ENCODE measurements around the gene ZNF594. TPM values are rescaled to one million over a fixed set of nuclear protein-coding genes. Genes with fewer than 3 reads are reported as not detected.
"Not testable (repeated sequence)": the region's sequence is repeated elsewhere in the genome, so short reads cannot be mapped to it uniquely, and the experiment has no call there.

Gene ZNF594
- total RNA-seq, 1 donor from 2014 or later, result 19.5 TPM

- peaks cover 40% of the 10 kb centered on the region for H3F3A ChIP-seq (ENCODE audit: low read depth)
- TF ChIP-seq CTCF (IDR thresholded peaks at IDR 0.05), result no peak
- TF ChIP-seq EZH2 (IDR thresholded peaks at IDR 0.05), result no peak
- no peak for TF ChIP-seq EZH2phosphoT487 (IDR thresholded peaks at IDR 0.05)
- H3K27ac Mint-ChIP-seq, result no peak overlapping the region
- H3K4me1 ChIP-seq, result no peaks in the 10 kb centered on the region
- no peak overlapping the region for H3K4me3 Mint-ChIP-seq
- no peak overlapping the region for H3K4me2 ChIP-seq
- no peaks in the 10 kb centered on the region for H4K20me1 ChIP-seq (ENCODE audit: low read depth)
- peaks cover 68% of the 10 kb centered on the region for H3K36me3 Mint-ChIP-seq
- no peak overlapping the region for H3K27ac ChIP-seq
- H3K4me1 Mint-ChIP-seq, result no peaks in the 10 kb centered on the region
- no peaks in the 10 kb centered on the region for H3K79me2 ChIP-seq (ENCODE audit: low read depth)
- H3K27me3 ChIP-seq, result no peaks in the 10 kb centered on the region
- H3K9me3 ChIP-seq (ENCODE audit: low read depth), result peaks cover 95% of the 10 kb centered on the region
- no peak for DNase-seq (ENCODE audit: low spot score)
- H3K9me3 Mint-ChIP-seq, result peaks cover 91% of the 10 kb centered on the region
- H3K9ac ChIP-seq, result no peak overlapping the region
- peaks cover 21% of the 10 kb centered on the region for H3K27me3 Mint-ChIP-seq (ENCODE audit: insufficient read depth, low read depth)
- H3K4me3 ChIP-seq, result no peak overlapping the region
- H2AFZ ChIP-seq (replicated peaks), result no peak overlapping the region
- H3K36me3 ChIP-seq, result peaks cover 58% of the 10 kb centered on the region
Measured at GRCh38 chr17:5182597-5183409, 8.9 kb downstream of the ZNF594 start.

- H3K4me1 ChIP-seq, result no peaks in the 10 kb centered on the region
- Mint-ChIP-seq H3K36me3 (peaks cover 63% of the 10 kb centered on the region), H3K27ac (no peak overlapping the region), H3K4me1 (no peaks in the 10 kb centered on the region), H3K4me3 (no peak overlapping the region), H3K9me3 (peaks cover 89% of the 10 kb centered on the region), H3K27me3 (ENCODE audit: insufficient read depth, low read depth) (peaks cover 23% of the 10 kb centered on the region)
- no peak overlapping the region for H3K27ac ChIP-seq
- no peak for DNase-seq (ENCODE audit: low spot score)
- peak overlapping the region; percentile 25 for H3K4me3 ChIP-seq
- TF ChIP-seq EZH2phosphoT487 (IDR thresholded peaks at IDR 0.05) (no peak), CTCF (IDR thresholded peaks at IDR 0.05) (no peak), EZH2 (IDR thresholded peaks at IDR 0.05) (no peak)
- H3K9ac ChIP-seq, result no peak overlapping the region
- H3F3A ChIP-seq (ENCODE audit: low read depth), result peaks cover 40% of the 10 kb centered on the region
- H3K27me3 ChIP-seq, result no peaks in the 10 kb centered on the region
- H3K36me3 ChIP-seq, result peaks cover 65% of the 10 kb centered on the region
- no peaks in the 10 kb centered on the region for H4K20me1 ChIP-seq (ENCODE audit: low read depth)
- H3K4me2 ChIP-seq, result no peak overlapping the region
- H3K9me3 ChIP-seq (ENCODE audit: low read depth), result peaks cover 93% of the 10 kb centered on the region
- H3K79me2 ChIP-seq (ENCODE audit: low read depth), result no peaks in the 10 kb centered on the region
- no peak overlapping the region for H2AFZ ChIP-seq (replicated peaks)
Measured at GRCh38 chr17:5181509-5182305, 10.0 kb downstream of the ZNF594 start.

- DNase-seq (ENCODE audit: low spot score), result no peak
- H2AFZ ChIP-seq (replicated peaks), result no peak overlapping the region
- H3K79me2 ChIP-seq (ENCODE audit: low read depth), result no peaks in the 10 kb centered on the region
- peaks cover 64% of the 10 kb centered on the region for H3K36me3 Mint-ChIP-seq
- no peaks in the 10 kb centered on the region for H3K27me3 ChIP-seq
- H3K27me3 Mint-ChIP-seq (ENCODE audit: insufficient read depth, low read depth), result peaks cover 25% of the 10 kb centered on the region
- no peaks in the 10 kb centered on the region for H3K4me1 Mint-ChIP-seq
- H3K9me3 ChIP-seq (ENCODE audit: low read depth), result peaks cover 69% of the 10 kb centered on the region
- H3K27ac ChIP-seq, result no peak overlapping the region
- no peak overlapping the region for H3K27ac Mint-ChIP-seq
- peaks cover 36% of the 10 kb centered on the region for H3F3A ChIP-seq (ENCODE audit: low read depth)
- H3K4me3 ChIP-seq, result no peak overlapping the region
- no peak overlapping the region for H3K4me3 Mint-ChIP-seq
- H3K36me3 ChIP-seq, result peaks cover 57% of the 10 kb centered on the region
- H4K20me1 ChIP-seq (ENCODE audit: low read depth), result no peaks in the 10 kb centered on the region
- H3K9me3 Mint-ChIP-seq, result peaks cover 83% of the 10 kb centered on the region
- no peak overlapping the region for H3K9ac ChIP-seq
- no peaks in the 10 kb centered on the region for H3K4me1 ChIP-seq
- TF ChIP-seq EZH2 (IDR thresholded peaks at IDR 0.05), result no peak
- TF ChIP-seq CTCF (IDR thresholded peaks at IDR 0.05), result no peak
- H3K4me2 ChIP-seq, result no peak overlapping the region
Measured at GRCh38 chr17:5179003-5179402, 12.7 kb downstream of the ZNF594 start.

GRCh38 chr17:5175027-5175426 is 16.6 kb downstream of the ZNF594 start:
- not testable (repeated sequence) for H3K27me3 Mint-ChIP-seq (ENCODE audit: insufficient read depth, low read depth)

GRCh38 chr17:5165791-5166564 is 25.7 kb downstream of the ZNF594 start:
- H3K4me1 Mint-ChIP-seq; H3K4me3 Mint-ChIP-seq; H3K9ac ChIP-seq; H3K4me1 ChIP-seq; H3K4me3 ChIP-seq; H3K27me3 ChIP-seq; H3K79me2 ChIP-seq (ENCODE audit: low read depth); H3K27me3 Mint-ChIP-seq (ENCODE audit: insufficient read depth, low read depth); H3K27ac Mint-ChIP-seq; H2AFZ ChIP-seq (replicated peaks); DNase-seq (ENCODE audit: low spot score); H3K4me2 ChIP-seq; H3K27ac ChIP-seq; H3K36me3 ChIP-seq; H4K20me1 ChIP-seq (ENCODE audit: low read depth); H3K9me3 Mint-ChIP-seq; H3K36me3 Mint-ChIP-seq; H3K9me3 ChIP-seq (ENCODE audit: low read depth); H3F3A ChIP-seq (ENCODE audit: low read depth): not testable (repeated sequence)

More at GRCh38 chr17:5175027-5175426, 16.6 kb downstream of the ZNF594 start:
- Mint-ChIP-seq H3K36me3 (peaks cover 46% of the 10 kb centered on the region), H3K9me3 (peaks cover 56% of the 10 kb centered on the region)
- H3K4me1 ChIP-seq; H3K27me3 ChIP-seq; H3K4me3 ChIP-seq; H3K4me3 Mint-ChIP-seq; H4K20me1 ChIP-seq (ENCODE audit: low read depth); DNase-seq (ENCODE audit: low spot score); H2AFZ ChIP-seq (replicated peaks); H3K9ac ChIP-seq; H3F3A ChIP-seq (ENCODE audit: low read depth); H3K4me2 ChIP-seq; H3K27ac Mint-ChIP-seq; H3K27ac ChIP-seq; H3K79me2 ChIP-seq (ENCODE audit: low read depth); H3K4me1 Mint-ChIP-seq: not testable (repeated sequence)
- Histone ChIP-seq H3K9me3 (ENCODE audit: low read depth) (peaks cover 29% of the 10 kb centered on the region), H3K36me3 (peaks cover 24% of the 10 kb centered on the region)
